ENCODE measurements around the gene SRD5A3.

DNA sequence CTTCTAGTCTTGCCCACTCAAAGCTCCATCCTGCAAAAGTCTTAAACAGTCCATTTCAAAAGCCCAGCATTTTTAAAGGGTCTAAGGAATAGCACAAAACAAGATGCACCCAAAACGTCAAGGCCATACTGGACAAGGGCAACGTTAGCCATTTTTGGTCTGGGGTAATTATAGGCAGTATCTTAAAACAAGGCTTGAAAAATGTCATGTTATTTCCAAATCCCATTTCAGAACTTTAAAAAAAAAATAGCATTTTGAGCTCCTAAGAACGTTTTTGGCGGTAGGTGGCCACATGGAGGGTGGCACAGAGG lies 49.1 kb downstream of the SRD5A3 start:
- TF ChIP-seq, protein P1, sequence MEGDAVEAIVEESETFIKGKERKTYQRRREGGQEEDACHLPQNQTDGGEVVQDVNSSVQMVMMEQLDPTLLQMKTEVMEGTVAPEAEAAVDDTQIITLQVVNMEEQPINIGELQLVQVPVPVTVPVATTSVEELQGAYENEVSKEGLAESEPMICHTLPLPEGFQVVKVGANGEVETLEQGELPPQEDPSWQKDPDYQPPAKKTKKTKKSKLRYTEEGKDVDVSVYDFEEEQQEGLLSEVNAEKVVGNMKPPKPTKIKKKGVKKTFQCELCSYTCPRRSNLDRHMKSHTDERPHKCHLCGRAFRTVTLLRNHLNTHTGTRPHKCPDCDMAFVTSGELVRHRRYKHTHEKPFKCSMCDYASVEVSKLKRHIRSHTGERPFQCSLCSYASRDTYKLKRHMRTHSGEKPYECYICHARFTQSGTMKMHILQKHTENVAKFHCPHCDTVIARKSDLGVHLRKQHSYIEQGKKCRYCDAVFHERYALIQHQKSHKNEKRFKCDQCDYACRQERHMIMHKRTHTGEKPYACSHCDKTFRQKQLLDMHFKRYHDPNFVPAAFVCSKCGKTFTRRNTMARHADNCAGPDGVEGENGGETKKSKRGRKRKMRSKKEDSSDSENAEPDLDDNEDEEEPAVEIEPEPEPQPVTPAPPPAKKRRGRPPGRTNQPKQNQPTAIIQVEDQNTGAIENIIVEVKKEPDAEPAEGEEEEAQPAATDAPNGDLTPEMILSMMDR (IDR thresholded peaks at IDR 0.05) = no peak
- no peak for TF ChIP-seq POLR2A (IDR thresholded peaks at IDR 0.05)
- no peak for TF ChIP-seq POLR2AphosphoS5 (IDR thresholded peaks at IDR 0.05)

Data from stomach (tissue), 4 donors.